ENCODE results near the gene ALLC. TPM values are rescaled to one million over a fixed set of nuclear protein-coding genes. Genes with fewer than 3 reads are reported as not detected.
"Not testable (repeated sequence)": the region's sequence is repeated elsewhere in the genome, so short reads cannot be mapped to it uniquely, and the experiment has no call there.

Gene ALLC
- total RNA-seq, 1 donor from 2014 or later = 0.81 TPM

DNA sequence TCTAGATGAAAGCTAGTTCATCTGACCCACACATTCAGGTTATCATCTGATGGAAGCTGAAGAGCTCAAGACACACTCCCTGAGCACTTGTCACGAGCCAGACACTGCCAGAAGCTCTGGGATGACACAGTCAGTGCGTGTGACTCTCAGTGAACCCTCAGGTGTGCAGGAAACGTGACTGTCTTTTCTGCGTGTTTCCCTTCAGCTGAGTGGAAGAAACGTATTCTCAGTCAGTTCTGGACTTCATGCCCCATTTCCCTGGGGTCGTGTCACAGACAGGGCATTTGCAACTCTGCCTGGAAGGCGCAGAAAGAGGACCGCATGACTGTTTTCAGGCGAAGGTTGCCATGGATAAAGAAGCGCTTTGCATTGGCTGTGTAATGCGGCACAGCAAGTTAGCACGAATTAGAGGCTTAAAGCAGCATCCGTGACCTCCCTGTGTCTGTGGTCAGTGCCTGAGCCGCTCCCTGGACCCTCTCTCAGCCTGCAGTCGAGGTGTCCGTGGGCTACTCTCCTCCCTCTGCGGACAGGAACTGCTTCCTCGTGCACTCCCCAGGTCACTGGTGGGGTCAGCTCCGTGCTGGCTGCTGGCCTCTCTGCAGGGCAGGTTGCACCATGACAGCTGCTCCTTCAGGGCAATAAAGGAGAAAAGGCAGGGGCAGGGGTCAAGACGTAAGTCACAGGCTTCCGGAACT is 3.3 kb upstream of the ALLC start:
- no peak for DNase-seq (ENCODE audit: low spot score)

DNA sequence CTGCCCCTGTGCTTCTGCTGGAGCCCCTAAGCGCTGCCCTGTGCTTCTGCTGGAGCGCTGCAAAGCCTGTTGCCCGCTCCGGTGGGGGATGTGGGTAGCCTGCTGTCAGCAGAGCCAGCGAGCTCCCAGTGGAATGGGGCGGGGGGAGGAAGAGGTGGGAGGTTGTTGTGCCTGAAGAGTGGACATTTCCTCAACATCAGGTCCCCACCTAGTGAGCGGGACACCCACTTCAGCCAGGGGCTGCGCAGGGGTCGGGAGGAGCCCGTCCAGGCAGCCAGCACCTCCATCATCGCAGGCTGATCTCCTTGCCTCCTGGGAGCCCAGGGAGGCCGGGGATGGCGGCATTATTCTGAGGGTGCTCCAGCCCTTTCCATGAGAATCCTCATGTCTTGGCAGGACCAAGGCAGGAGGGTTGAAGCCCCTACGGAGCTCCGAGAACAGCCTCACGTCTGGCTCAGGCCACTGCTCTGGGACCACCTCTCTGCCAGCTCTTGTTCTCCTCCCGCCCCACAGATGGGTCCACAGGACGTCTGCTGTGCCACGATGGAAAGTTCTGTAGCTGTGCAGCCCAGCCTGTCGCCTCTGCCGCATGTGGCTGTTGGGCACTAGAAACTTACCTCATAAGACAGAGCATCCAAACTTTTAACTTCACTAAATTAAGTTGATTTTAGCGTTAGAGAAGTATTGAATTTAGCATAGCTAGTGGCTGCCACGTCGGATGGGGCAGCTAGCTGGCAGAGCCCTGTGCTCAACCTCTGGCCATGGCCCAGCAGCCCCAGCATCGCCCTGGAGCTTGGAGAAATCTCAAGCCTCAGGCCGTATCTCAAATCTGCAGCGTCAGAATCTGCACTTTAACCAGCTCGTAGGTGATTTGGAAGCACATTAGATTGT is 1.9 kb upstream of the ALLC start:
- DNase-seq (ENCODE audit: low spot score) = no peak

DNA sequence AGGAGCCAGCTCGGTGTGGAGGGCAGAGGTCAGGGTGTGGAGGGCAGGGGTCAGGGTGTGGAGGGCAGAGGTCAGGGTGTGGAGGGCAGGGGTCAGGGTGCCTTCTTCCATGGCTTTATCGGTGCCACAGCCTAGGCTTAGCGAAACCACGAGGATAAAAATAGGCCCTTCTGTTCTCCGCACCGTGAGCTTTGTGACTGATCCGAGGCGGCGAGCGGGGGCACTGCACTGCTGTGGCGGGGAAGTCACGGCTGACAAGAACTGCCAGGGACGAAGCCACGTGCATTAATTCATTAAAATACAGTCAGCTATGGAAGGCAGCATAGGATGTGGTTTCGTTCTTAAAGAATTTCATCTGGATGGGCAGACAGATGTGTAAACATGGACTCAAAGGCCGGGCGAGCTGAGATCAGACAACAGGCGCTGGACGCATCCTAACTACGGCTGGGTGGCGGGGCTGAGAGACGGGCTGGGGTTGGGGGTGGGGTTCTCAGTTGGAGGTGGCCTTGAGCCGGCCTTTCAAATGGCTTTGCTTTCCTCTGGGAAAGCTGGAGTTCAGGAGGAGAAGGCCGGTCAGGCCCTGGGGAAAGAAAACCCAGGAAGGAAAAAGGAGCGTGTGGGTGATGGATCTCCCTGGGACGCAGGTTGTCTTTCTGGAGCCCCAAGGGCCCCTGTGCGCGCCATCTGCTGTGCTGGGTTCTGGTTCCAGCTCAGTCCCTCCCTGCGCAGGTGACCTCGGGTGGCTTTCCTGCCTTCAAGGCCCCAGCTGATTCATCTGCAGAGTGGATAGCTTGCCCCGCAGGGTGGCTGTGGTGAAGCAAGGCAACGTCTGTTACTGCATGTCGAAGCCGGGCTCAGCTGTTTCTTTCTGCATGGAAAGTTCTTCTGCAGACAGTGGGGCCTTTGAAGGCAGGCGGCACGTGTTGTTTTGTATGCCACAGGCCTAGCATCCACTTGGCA is 958 bp upstream of the ALLC start:
- DNase-seq (ENCODE audit: low spot score) = no peak

DNA sequence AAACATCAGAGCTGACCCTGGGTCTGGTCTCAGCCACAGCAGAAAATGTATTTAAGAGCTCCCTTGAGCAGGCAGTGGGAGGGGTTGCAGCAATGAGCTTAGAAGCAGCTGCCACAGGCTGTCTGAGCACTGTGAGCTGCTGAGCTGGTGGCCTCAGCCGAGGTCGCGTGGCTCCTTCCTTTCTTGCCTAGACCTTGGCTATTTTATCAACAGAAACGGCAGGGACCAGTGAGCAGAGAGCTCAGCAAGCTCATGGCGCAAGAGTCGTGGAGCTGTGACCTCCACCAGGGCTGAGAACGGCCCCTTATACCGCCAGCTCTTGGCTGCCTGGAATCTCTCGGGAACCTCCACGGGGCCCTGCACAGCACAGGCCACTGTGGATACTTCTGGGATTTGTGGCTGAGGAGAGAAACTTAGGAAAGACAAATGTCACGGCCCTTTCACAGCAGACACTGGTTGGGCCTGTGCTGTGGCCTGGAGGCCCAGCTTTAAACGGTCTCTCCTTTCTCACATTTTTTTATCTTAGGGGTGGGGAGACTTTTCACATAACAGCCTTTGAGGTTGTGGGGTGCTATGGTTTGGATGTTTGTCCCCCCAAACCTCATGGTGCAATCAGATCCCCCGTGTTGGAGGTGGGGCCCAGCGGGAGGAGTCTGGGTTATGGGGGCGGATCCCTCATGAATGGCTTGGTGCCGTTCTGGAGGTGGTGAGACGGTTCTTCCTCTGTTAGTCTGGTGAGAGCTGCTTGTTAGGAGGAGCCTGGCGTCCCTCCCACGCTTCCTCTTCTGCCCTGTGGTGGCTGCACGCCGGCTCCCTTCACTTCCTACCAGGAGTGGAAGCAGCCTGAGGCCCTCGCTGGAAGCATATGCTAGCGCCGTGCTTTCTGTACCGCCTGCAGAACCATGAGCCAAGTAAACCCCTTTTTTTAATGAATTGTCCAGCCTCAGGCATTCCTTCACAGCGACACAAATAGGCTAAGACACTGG is 1.7 kb downstream of the ALLC start:
- no peak for DNase-seq (ENCODE audit: low spot score)

DNA sequence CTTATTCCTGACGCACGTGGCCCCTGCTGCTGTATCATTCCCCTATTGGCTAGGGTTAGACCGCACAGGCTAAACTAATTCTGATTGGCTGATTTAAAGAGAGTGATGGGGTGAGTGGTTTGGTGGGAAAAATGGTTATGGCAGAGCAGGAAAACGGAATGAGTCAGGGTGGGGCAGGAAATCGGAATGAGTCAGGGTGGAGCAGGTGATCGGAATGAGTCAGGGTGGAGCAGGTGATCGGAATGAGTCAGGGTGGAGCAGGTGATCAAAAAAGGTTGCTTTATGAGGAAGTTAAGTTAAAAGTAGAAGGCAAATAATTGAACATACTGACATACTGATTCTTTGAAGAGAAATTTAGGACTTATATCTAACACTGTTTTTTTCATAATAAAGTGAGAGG is 2.6 kb downstream of the ALLC start:
- DNase-seq (ENCODE audit: low spot score) = not testable (repeated sequence)

DNA sequence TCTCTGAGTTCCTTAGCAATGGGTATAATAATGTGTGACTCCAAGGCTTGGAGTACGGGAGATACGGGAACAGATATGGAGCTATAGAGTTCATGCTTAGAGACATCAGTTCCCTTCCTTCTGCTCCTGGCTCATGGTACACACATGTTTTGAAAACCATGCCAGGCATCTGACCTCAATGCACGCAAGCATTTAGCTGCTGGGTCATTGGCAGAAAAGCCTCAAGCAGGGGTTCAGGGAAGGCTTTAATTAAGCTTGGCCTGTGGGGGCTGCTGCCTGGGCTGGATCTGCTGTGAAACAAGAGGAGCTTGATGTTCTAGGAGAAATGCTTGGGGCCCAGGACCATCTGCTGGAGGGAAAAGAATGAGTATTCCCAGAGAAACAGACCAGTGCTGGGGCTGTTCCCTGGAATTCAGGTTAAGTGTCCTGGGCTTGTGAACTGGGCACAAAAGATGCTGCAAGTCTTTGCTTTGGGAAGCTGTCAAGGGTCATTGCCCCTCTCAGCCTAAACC is 3.2 kb downstream of the ALLC start:
- no peak for DNase-seq (ENCODE audit: low spot score)

DNA sequence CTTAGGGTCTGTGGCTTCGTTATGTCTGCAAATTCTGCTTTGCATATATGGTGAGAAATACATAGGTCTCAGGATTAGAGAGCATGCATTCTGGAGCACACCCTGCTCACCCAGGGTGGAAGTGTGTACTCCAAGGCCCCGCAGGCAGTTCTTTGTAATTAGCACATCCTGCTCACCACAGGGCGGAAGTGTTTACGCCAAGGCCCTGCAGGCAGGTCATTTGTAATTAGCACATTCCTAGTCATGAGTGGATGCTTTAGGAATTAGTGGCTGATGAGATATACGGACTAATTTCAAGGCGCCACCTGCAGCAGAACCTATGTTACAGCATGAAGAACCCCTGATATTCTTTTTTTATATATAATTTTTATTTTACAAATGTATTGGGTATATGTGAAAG is 4.2 kb downstream of the ALLC start:
- no peak for DNase-seq (ENCODE audit: low spot score)

DNA sequence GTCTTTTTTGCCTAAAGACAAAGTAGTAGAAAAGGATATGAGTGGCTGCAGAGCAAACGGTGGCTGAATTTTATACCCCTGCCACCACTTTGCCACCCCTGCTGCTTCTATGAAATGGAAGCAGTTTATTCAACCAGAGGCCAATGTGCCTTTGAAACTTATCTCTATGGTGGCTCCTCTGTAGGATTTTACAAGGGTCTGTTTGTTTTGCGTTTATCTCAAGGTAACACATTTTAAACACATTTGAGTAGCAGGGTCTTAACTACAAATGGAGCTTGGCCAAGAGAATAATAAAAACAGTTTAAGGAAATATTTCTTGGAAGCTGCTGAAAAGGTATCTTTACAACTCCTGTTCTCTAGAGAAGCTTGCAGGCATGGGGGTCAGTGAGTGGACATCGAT is 6.1 kb downstream of the ALLC start:
- no peak for DNase-seq (ENCODE audit: low spot score)

DNA sequence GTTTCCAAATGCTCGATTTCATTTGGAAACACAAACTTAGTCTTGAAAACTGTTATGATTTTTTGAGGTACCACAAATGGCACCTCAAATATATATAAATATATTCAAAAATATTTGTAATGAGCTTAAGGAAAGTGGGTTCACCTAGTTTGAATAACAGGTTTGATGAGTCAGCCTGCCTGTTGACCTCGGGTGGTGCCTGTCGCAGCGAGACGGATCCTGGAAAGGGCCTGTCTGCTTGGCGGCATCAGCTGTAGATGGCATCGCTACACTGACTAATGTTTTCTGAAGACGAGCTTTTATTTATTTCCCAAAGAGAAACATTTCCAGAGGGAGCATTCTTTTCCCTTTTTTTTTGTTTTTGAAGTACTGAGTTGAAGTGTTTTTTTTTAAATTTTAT is 6.9 kb downstream of the ALLC start:
- DNase-seq (ENCODE audit: low spot score) = no peak

DNA sequence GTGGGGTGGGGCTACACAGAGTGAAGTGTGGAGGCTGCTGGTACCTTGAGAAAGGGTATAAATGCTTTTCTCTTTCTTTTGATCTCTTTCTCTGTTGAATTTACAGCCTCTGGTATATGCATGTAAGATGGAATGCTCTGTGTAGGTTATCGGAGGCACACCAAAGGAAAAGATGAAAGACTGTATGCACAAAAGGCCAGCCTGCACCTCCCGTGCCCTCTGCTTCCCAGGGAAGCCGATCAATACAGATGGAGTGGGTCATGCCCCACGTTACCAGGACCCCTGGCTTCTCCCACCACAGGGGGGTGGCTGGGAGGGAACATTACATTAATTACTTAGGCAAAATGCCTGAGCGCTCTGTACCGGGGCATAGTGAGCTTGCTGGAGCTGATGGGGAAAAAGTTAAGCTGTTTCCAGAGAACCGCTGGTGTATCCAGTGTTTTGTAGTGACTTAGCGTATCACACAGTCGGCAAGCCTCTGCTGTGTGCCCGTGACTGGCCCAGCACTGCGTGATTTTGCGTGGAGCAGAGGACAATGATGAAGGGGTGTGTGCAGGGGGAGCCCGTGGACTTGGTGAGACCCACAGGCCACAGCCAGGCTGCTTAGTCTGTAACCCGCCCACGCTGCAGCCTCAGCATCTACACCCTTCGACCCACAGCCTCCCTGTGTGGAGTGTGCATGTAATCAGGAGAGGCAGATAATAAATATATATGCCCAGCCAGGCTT is 8.0 kb downstream of the ALLC start:
- no peak for DNase-seq (ENCODE audit: low spot score)

DNA sequence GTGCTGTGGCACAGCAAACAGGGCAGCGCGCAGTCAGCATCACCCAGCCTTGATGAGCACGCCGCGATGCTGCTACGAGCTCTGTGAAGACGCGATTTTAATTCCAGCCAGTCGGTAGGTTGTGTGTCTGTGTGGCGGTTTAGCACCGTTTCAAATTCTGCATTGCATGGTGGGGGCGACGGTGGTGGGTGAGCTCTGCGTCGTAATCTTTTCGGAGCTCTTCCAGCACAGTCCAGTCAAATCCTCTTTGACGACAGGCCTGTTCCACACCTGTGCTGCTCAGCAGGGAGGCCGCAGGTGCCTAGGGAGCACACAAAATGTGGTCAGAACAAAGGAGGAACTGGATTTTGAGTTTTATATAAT is 8.6 kb downstream of the ALLC start:
- DNase-seq (ENCODE audit: low spot score) = no peak

DNA sequence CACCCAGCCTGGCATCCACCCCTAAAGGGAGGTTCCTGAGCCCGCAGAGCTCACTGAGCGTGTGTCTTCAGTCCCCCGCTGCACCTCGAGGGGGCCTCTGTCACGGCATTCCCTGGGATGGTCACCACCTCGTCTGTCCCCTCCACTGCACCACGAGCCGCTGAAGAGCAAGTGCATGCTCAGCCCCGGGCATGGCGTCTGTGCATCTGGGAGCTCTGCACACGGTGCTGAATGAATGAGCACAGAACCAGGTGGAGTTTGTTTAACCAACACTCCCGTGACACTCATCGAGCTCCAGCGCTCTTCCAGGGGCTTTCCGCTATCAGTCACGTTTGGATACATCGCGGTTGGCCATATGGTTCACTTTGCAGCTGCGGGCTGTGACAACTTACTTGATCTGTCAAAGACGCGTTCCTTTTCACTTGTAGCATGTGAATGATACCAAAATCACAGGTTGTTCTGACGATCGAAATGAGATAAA is 9.2 kb downstream of the ALLC start:
- no peak for DNase-seq (ENCODE audit: low spot score)

DNA sequence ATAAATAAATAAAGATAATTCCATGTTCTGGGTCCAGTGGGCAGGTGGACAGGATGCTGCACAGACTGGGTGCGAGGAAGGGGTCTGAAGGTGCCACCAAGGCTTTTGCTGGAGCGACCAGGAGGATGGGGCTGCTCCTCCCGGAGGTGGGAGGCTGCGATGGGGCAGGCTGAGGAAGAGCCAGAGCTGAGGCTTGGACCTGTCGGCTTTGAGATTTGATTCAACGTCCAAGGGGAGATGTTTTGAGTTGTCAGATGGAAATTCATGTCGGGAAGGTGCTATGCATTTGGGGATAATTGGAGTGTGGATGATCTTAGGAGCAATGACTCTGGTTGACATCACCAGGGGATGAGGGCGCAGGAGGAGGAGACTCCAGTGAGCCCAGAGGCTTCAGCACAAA is 11.7 kb downstream of the ALLC start:
- DNase-seq (ENCODE audit: low spot score) = no peak

DNA sequence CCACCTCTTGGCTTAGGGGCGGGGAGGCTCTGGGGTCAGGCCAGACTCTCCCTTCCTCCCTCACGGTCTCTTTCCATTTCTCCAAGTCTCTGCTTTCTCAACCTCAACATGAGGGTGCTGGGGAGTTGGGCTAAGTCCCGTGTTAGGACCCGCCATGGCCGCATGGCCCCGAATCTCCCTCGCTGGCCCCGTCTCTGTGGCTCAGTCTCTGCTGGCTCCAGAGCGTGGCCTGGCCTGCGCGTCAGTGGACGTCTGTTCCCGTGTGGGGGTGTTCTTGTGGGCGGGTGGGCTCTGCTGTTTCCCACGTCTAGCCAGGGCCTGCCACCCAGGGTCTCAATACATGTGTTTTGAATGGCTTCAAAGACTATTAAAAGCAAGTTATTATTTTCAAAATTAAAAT is 12.4 kb downstream of the ALLC start:
- DNase-seq (ENCODE audit: low spot score) = no peak

DNA sequence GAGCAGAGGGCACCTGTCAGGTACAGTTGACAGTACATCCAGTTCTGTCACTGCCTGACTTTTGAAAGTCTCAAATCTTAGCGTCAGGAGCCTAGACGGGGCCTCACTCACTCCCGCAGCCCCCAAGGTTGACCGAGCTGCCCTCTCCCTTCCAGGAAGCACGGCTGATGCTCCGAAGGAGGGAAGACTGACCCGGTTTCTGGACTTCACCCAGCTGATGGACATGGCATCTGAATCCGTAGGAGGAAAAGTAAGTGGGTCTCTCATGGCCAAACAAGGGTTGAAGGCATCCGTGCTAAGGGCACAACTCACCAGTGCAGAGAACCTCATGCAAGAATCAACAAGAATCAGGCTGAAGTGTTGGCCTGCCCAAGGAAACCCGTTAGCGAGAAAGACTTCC is 12.9 kb downstream of the ALLC start:
- DNase-seq (ENCODE audit: low spot score) = no peak

DNA sequence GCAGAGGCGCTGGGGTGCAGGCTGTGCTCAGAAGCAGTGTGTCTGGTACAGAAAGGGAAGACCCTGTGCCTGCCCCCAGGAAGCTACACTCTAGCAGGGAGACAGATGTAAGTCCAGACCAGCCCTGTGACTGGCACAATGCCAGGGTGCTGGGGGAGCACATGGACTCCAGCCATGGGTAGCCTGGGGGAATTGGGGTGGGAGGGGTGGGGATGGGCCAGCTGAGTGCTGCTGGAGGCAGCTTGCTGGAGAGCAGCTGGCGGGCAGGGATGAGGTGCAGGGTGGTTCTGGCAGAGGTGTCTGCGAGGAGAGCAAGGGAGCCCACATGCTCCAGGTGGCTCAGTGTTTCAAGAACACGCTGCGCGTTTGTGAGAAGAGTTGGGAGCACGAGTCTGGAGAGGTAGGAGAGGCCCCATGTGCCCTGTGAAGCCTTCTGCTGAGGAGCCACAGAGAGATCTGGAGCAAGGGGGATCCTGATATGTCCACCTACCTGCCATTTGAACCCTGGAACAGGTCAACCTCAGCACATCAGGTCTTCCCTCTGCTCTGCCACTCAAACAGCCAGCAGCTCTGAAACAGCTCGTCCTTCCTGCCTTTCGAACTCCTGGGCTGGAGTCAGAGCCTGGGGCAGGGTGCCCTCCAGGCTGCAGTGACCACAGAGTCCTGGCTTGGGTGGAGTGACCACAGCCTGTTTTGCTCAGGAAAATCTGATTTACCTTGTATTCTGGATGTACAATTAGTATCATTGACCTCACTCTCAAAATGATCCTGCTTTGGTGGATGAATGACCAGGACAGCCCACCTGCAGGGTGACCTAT is 15.1 kb downstream of the ALLC start:
- no peak for DNase-seq (ENCODE audit: low spot score)

DNA sequence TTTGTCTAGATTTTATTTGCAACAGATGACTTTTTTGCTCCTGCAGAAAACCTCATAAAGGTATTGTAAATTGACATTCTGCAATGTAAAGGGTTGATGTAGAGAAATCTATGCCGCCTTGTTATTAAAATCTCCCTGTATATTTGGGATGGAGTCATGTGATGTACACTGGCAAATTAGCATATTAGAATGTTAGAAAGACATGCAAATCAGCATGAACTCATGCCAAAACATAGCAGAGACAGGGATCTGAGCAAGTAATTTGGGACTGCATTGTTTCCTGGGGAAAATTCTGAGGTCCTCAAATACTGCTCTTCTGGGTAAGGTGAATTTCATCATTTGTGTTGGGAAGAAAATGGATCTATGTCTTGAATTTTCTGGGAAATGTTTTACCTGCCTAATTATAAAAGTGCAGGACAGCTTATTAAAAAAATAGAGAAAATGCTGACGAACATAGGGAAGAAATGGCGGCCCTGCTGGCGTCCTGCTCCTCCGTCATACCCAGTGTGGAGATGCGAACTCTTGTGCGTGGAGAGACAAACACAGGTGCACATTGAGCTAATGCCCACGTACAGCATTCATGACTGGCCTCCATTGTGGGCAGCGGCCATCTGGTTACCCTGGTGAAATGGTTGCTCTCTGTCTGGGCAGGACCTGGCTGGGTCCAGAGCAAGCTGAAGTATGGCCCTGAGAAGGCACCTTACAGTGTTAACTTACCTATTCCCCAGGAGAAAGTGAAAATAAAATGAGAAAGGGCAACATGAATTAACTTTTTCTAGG is 16.3 kb downstream of the ALLC start:
- no peak for DNase-seq (ENCODE audit: low spot score)

DNA sequence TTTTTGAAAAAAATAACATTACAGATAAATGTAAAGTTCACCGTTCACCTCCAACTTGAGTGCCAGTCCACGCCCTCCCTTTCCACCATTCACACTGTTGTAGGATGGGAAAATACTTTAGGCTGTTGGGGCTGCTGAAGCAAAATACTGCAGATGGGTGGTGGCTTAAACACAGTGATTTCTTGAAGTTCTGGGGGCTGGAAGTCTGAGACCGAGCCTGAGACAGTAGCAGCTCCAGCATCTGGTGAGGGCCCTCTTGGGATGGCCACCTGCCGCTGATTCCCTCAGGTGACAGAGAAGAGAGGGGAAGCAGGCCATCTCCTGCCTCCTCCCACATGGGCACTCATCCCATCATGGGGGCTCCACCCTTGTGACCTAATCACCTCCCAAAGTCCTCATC is 17.7 kb downstream of the ALLC start:
- no peak for DNase-seq (ENCODE audit: low spot score)

Measured in mucosa of gallbladder (tissue), 1 donor.